Measurements from ENCODE around the gene ALDH1L1.

DNA sequence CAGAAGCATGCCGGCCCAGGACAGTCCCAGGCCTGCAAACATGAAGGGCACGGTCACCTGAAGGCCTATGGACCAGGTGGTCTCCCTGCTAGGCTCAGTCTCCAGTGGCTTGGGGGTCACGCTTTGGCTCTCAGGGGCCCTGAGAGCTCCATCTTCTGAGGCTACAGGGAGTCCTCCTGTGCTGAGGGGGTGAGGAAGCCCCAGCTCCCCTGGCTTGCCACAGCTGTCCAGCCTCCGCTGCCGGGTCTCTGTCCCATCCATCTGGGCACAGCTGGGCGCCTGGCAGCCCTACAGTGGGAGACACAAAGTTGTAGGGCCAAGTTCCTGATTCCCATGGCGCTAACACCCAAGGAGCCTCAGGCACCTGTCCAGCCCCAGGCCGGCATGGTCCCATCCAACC, 112.4 kb downstream of the ALDH1L1 start:
- TF ChIP-seq POLR2AphosphoS5 (IDR thresholded peaks at IDR 0.05; ENCODE audit: low read depth, low read length) = no peak
- TF ChIP-seq, protein P1, sequence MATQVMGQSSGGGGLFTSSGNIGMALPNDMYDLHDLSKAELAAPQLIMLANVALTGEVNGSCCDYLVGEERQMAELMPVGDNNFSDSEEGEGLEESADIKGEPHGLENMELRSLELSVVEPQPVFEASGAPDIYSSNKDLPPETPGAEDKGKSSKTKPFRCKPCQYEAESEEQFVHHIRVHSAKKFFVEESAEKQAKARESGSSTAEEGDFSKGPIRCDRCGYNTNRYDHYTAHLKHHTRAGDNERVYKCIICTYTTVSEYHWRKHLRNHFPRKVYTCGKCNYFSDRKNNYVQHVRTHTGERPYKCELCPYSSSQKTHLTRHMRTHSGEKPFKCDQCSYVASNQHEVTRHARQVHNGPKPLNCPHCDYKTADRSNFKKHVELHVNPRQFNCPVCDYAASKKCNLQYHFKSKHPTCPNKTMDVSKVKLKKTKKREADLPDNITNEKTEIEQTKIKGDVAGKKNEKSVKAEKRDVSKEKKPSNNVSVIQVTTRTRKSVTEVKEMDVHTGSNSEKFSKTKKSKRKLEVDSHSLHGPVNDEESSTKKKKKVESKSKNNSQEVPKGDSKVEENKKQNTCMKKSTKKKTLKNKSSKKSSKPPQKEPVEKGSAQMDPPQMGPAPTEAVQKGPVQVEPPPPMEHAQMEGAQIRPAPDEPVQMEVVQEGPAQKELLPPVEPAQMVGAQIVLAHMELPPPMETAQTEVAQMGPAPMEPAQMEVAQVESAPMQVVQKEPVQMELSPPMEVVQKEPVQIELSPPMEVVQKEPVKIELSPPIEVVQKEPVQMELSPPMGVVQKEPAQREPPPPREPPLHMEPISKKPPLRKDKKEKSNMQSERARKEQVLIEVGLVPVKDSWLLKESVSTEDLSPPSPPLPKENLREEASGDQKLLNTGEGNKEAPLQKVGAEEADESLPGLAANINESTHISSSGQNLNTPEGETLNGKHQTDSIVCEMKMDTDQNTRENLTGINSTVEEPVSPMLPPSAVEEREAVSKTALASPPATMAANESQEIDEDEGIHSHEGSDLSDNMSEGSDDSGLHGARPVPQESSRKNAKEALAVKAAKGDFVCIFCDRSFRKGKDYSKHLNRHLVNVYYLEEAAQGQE (IDR thresholded peaks at IDR 0.05; ENCODE audit: insufficient read depth in 1 of 2, low read depth in 2 of 2, low read length in 2 of 2) = no peak
- no peak for TF ChIP-seq TAF1 (IDR thresholded peaks at IDR 0.05; ENCODE audit: borderline replicate concordance, insufficient read depth, low read length)
- no peak for TF ChIP-seq SIN3A (IDR thresholded peaks at IDR 0.05; ENCODE audit: borderline replicate concordance, insufficient read depth, low read length)
- TF ChIP-seq FOXP2 (optimal IDR thresholded peaks at IDR 0.05; ENCODE audit: borderline replicate concordance, extremely low read depth, extremely low read length, insufficient read depth) = no peak

All from PFSK-1 (cell line).